ENCODE data around the gene MCM7. TPM values are rescaled to one million over a fixed set of nuclear protein-coding genes. Genes with fewer than 3 reads are reported as not detected.

MCM7 gene
- total and polyA plus RNA-seq, 10 of the 15 experiments (the other 5 are each of a cell fraction or from before 2014, with no cell fraction given) = 183 to 383 (median 244) TPM

DNA sequence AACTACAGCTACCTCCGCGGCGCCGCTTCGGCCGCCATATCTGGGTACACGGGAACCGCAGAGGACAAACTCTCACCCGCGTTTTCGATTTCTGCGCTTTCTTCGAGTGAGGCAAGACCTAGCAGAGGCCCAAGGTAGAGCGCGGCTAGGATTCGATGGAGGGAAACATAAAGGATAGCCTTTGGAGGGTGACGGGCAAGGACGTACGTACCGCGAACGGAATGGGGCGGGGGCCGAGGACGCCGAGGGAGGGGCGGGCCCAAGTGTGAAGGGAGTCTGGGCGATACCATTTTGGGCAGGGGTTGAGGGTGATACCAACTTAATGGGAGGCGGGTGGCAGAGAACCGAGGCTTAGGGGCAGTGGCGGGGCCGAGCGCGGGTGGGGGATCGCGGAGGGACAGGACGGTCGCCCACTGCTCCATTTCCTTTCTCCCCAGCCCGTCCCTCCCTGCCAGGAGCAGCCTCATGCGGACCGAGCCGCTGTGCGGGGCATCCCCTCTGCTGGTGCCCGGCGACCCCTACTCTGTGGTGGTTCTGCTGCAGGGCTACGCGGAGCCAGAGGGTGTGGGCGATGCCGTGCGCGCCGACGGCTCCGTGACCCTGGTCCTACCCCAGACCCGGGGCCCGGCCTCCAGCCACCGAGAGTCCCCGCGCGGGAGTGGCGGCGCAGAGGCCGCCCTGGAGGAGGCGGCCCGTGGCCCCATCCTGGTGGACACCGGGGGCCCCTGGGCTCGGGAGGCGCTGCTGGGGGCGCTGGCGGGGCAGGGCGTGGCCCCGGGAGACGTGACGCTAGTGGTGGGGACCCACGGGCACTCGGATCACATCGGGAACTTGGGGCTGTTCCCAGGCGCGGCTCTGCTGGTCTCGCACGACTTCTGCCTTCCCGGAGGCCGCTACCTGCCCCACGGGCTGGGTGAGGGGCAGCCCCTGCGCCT, 26.0 kb upstream of the MCM7 start, which contains the start of gene MBLAC1:
MBLAC1 (plus strand) TSS at position 37 of the 935 bp plus-strand sequence; CDS start at position 466, 429 bp downstream.
- Histone ChIP-seq H3K4me2 (ENCODE audit: control insufficient read depth, insufficient read depth) (peak within 1 kb of the TSS; percentile 81), H3K4me1 (ENCODE audit: control insufficient read depth, insufficient read depth, low read length) (peaks cover 17% of the 10 kb centered on the region), H3K79me2 (ENCODE audit: control insufficient read depth, insufficient read depth, low read length) (peaks cover 13% of the 10 kb centered on the region), H3K4me3 (peak within 1 kb of the TSS; percentile 75), H3K9me3 (replicated peaks; ENCODE audit: control insufficient read depth, insufficient read depth, low read length) (no peaks in the 10 kb centered on the region), H3K36me3 (ENCODE audit: control insufficient read depth in 2 of 2, insufficient read depth in 2 of 2, low read length in 1 of 2) (no peaks in the 10 kb centered on the region; a peak in 1 of 4 replicates), H3K27me3 (replicated peaks in 1 of 2; ENCODE audit: control insufficient read depth in 2 of 2, insufficient read depth in 2 of 2, low read length in 1 of 2) (no peaks in the 10 kb centered on the region), H2AFZ (ENCODE audit: control insufficient read depth, low read depth, low read length) (peak within 1 kb of the TSS; percentile 98), H3K9ac (ENCODE audit: control insufficient read depth, insufficient read depth, low read length) (peak within 1 kb of the TSS; percentile 87), H4K20me1 (ENCODE audit: control insufficient read depth, insufficient read depth) (no peaks in the 10 kb centered on the region), H3K27ac (ENCODE audit: control insufficient read depth, insufficient read depth) (peak within 1 kb of the TSS; percentile 99)
- intact Hi-C loops (cut with micrococcal nuclease; ENCODE audit: unreplicated experiment) (loop anchor here (1.0 to 5.0 kb wide), 4 partner anchors 26 to 150 kb away; partner anchors contain the start of genes AP4M1, AZGP1 and MCM7), in situ Hi-C loops (cut with MboI) (no loop called here)
- no TSS peak for BruUV-seq (replicated peaks)
- peak; percentile 84 for ATAC-seq
- ChIA-PET CTCF (interaction anchor here (0.7 to 7.9 kb wide), 7 partner anchors 11 to 218 kb away, joined by 3 to 107 read pairs (median 6); partner anchors contain the start of gene PVRIG), RAD21 (ENCODE audit: unreplicated experiment) (interaction anchor here (0.6 to 4.3 kb wide), 5 partner anchors 26 to 212 kb away, joined by 3 to 24 read pairs (median 5); partner anchors contain the start of genes AP4M1 and MCM7), SMC1A (ENCODE audit: uncharacterized antibody, unreplicated experiment) (interaction anchor here (1.1 to 2.0 kb wide), 3 partner anchors 11 to 208 kb away, joined by 3 to 12 read pairs (median 3); partner anchors contain the start of gene TRIM4), POLR2A (interaction anchor here (0.5 to 2.3 kb wide), 6 partner anchors 26 to 302 kb away, joined by 3 to 18 read pairs (median 4); partner anchors contain the start of genes AP4M1, COPS6, MCM7 and MEPCE)
- FAIRE-seq = no peak
- DNase-seq (ENCODE audit: low read depth, low spot score) = peak; percentile 68
- WGBS (ENCODE audit: insufficient coverage, insufficient replicate concordance, low lambda C conversion rate, missing lambda C conversion rate) = under 1% methylated on average over 74 of the region's 85 CpGs
- TF ChIP-seq DPF2 (IDR thresholded peaks at IDR 0.05) (peak; percentile 78; the same call in 1 of the 2 replicates), BCLAF1 (IDR thresholded peaks at IDR 0.05) (peak; percentile 87), ZNF274 (IDR thresholded peaks at IDR 0.05; ENCODE audit: insufficient read depth, insufficient read length) (no peak), IKZF2 (IDR thresholded peaks at IDR 0.05) (peak in 1 of 2 experiments; percentile 29; a peak in 1 of 4 replicates), BHLHE40 (IDR thresholded peaks at IDR 0.05; ENCODE audit: borderline replicate concordance in 1 of 2, low read depth in 2 of 2, low read length in 1 of 2) (peak; percentile 94 to 95), IKZF1 (conservative IDR thresholded peaks at IDR 0.05) (peak; percentile 77), GATAD2B (conservative IDR thresholded peaks at IDR 0.05; ENCODE audit: low read depth) (peak; percentile 83; the same call in 1 of the 2 replicates), E2F8 (IDR thresholded peaks at IDR 0.05; ENCODE audit: low read depth, partially characterized antibody) (peak; percentile 43), CBFB (IDR thresholded peaks at IDR 0.05; ENCODE audit: low read depth) (peak; percentile 88), CREB1 (IDR thresholded peaks at IDR 0.05; ENCODE audit: low read depth) (peak; percentile 69), ZBTB40 (IDR thresholded peaks at IDR 0.05; ENCODE audit: borderline replicate concordance) (peak; percentile 55; the same call in 1 of the 2 replicates)
